ENCODE results near the gene BRD4.

DNA sequence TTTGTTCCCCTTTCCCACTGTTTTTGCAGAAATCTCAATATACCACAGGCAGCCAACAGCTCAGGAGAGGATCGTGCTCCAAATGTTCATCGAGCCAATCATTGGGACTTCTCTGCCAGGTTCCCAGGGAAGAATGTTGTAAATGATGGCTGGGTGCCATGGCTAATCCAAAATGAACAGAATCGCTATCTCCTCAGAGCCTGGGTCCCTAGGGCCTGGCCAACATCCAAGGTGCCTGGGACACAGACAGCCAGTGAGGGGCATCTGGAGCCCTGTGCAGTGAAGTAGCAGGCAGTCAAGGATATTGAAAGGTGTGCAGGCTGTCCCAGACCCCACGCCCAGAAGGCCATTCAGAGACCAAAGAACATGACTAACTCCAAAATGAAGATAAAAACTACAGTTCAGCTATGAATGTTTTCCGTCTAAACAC lies 37.8 kb downstream of the BRD4 start:
- no peak for TF ChIP-seq CTCF (IDR thresholded peaks at IDR 0.05)
- no peak for TF ChIP-seq POLR2A (IDR thresholded peaks at IDR 0.05)
